HepG2 (cell line): ENCODE results near the gene SIK3. TPM values are rescaled to one million over a fixed set of nuclear protein-coding genes. Genes with fewer than 3 reads are reported as not detected.

ENCODE experiments used
- ARID2 ChIP-seq: sonication (generic); formaldehyde crosslinking; IDR thresholded peaks from 2 replicates; pipeline ENCODE4 v1.8.1; 2022; ENCODE audit warnings: mild to moderate bottlenecking, missing genetic modification reagents, borderline replicate concordance
- ARID3A ChIP-seq: IDR thresholded peaks from 2 replicates; pipeline ENCODE4 v1.6.1; 2012; ENCODE audit warnings: low read depth, low read length, improper control_type of control experiment
- BORCS8-MEF2B ChIP-seq: sonication (generic); formaldehyde crosslinking; IDR thresholded peaks from 2 replicates; pipeline ENCODE4 v1.8.0; 2022; ENCODE audit warnings: mild to moderate bottlenecking, missing genetic modification reagents
- ETV6 ChIP-seq: sonication (generic); formaldehyde crosslinking; conservative IDR thresholded peaks from 2 replicates; pipeline ENCODE4 v1.4.0; 2020; ENCODE audit warnings: missing genetic modification reagents
- HNF4A ChIP-seq: sonication (generic); formaldehyde crosslinking; IDR thresholded peaks from 2 replicates; pipeline ENCODE4 v1.4.0; 2020; ENCODE audit warnings: missing genetic modification reagents
- MEIS1 ChIP-seq: sonication (generic); formaldehyde crosslinking; IDR thresholded peaks from 2 replicates; pipeline ENCODE4 v1.9.0; 2021; ENCODE audit warnings: mild to moderate bottlenecking, missing genetic modification reagents, moderate library complexity, borderline replicate concordance
- MYPOP ChIP-seq: sonication (generic); formaldehyde crosslinking; IDR thresholded peaks from 2 replicates; pipeline ENCODE4 v1.8.1; 2023; ENCODE audit warnings: mild to moderate bottlenecking, moderate library complexity, missing genetic modification reagents
- TMF1 ChIP-seq: sonication (generic); formaldehyde crosslinking; IDR thresholded peaks from 2 replicates; pipeline ENCODE4 v1.8.1; 2022; ENCODE audit warnings: low read depth, missing genetic modification reagents
- ZNF17 ChIP-seq: sonication (generic); formaldehyde crosslinking; IDR thresholded peaks from 2 replicates; pipeline ENCODE4 v1.5.0; 2020; ENCODE audit warnings: mild to moderate bottlenecking, missing genetic modification reagents
- ZNF687 ChIP-seq: sonication (generic); formaldehyde crosslinking; IDR thresholded peaks from 2 replicates; pipeline ENCODE4 v1.5.1; 2020; ENCODE audit warnings: mild to moderate bottlenecking, missing genetic modification reagents, moderate library complexity
- ZSCAN22 ChIP-seq: sonication (generic); formaldehyde crosslinking; IDR thresholded peaks from 2 replicates; pipeline ENCODE4 v1.4.0; 2020; ENCODE audit warnings: mild to moderate bottlenecking, missing genetic modification reagents
- ZSCAN30 ChIP-seq: sonication (generic); formaldehyde crosslinking; IDR thresholded peaks from 2 replicates; pipeline ENCODE4 v1.5.0; 2020; ENCODE audit warnings: mild to moderate bottlenecking, missing genetic modification reagents
- ZZZ3 ChIP-seq: sonication (generic); formaldehyde crosslinking; IDR thresholded peaks from 2 replicates; pipeline ENCODE4 v1.4.0; 2020; ENCODE audit warnings: missing genetic modification reagents, mild to moderate bottlenecking, borderline replicate concordance
- polyA plus RNA-seq, 8 experiments: library from polyadenylated mRNA; depleted of rRNA in 3 of 8; stranded (reverse) in 7 of 8; unstranded in 1 of 8; fragments of >200 nt; fragmentation: Illumina TruSeq in 4 of 8; extraction: Trizol in 4 of 8; gene quantifications; 2 replicates each; pipeline versions ENCODE4 v1.2.1 to v1.2.3, GENCODE V29; 2011 to 2016; ENCODE audit warnings: low read depth in 4 of 8, missing spikeins in 1 of 8, mixed read lengths in 1 of 8; ENCODE audit not compliant: insufficient read depth in 1 of 8
- total RNA-seq, 5 experiments: library from RNA; depleted of rRNA; stranded (reverse); fragments of >200 nt; fragmentation: Illumina TruSeq; extraction: Trizol; gene quantifications; 2 replicates each; pipeline ENCODE4 v1.2.3, GENCODE V29; 2016; ENCODE audit warnings: low read depth in 1 of 5
- TF ChIP-seq, protein P1 (sequence below): sonication (generic); formaldehyde crosslinking; IDR thresholded peaks from 2 replicates; pipeline ENCODE4 v1.4.0; 2020; ENCODE audit warnings: missing genetic modification reagents; ENCODE audit errors: not compliant biosample characterization
- TF ChIP-seq, protein P2 (sequence below): sonication (generic); formaldehyde crosslinking; IDR thresholded peaks from 2 replicates; pipeline ENCODE4 v1.4.0; 2020; ENCODE audit warnings: missing genetic modification reagents

The SIK3 gene
- total and polyA plus RNA-seq, 2 of the 13 experiments (the other 11 are each of a cell fraction or from before 2014, with no cell fraction given) = 5.7 to 9.8 TPM

GRCh38 chr11:117144477-117145392 lies 46.5 kb upstream of the SIK3 start (continued):
- 0 out of 2 replicates have a peak, but pooled peaks have one; percentile 32 for TF ChIP-seq ARID3A
- TF ChIP-seq ETV6 (CRISPR knock-in tag) = 0 out of 2 replicates have a peak, but pooled peaks have one; percentile 5
- TF ChIP-seq BORCS8-MEF2B (CRISPR knock-in tag) = 0 out of 2 replicates have a peak, but pooled peaks have one; percentile 54
- 0 out of 2 replicates have a peak, but pooled peaks have one; percentile 7 for TF ChIP-seq ZSCAN22 (CRISPR knock-in tag)
- TF ChIP-seq, protein P1, sequence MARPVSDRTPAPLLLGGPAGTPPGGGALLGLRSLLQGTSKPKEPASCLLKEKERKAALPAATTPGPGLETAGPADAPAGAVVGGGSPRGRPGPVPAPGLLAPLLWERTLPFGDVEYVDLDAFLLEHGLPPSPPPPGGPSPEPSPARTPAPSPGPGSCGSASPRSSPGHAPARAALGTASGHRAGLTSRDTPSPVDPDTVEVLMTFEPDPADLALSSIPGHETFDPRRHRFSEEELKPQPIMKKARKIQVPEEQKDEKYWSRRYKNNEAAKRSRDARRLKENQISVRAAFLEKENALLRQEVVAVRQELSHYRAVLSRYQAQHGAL (CRISPR knock-in tag) = peak; percentile 34
- TF ChIP-seq ZZZ3 (CRISPR knock-in tag) = no peak
- TF ChIP-seq ARID2 (CRISPR knock-in tag) = peak; percentile 87
- TF ChIP-seq MEIS1 (CRISPR knock-in tag) = 0 out of 2 replicates have a peak, but pooled peaks have one; percentile 3
- no peak for TF ChIP-seq ZNF17 (CRISPR knock-in tag)
- TF ChIP-seq HNF4A = no peak
- peak; percentile 2; the same call in 1 of the 2 replicates for TF ChIP-seq ZNF687
- 0 out of 2 replicates have a peak, but pooled peaks have one; percentile 56 for TF ChIP-seq ZSCAN30
- TF ChIP-seq TMF1 = 0 out of 2 replicates have a peak, but pooled peaks have one; percentile 72
- TF ChIP-seq MYPOP (CRISPR knock-in tag) = no peak
- TF ChIP-seq, protein P2, sequence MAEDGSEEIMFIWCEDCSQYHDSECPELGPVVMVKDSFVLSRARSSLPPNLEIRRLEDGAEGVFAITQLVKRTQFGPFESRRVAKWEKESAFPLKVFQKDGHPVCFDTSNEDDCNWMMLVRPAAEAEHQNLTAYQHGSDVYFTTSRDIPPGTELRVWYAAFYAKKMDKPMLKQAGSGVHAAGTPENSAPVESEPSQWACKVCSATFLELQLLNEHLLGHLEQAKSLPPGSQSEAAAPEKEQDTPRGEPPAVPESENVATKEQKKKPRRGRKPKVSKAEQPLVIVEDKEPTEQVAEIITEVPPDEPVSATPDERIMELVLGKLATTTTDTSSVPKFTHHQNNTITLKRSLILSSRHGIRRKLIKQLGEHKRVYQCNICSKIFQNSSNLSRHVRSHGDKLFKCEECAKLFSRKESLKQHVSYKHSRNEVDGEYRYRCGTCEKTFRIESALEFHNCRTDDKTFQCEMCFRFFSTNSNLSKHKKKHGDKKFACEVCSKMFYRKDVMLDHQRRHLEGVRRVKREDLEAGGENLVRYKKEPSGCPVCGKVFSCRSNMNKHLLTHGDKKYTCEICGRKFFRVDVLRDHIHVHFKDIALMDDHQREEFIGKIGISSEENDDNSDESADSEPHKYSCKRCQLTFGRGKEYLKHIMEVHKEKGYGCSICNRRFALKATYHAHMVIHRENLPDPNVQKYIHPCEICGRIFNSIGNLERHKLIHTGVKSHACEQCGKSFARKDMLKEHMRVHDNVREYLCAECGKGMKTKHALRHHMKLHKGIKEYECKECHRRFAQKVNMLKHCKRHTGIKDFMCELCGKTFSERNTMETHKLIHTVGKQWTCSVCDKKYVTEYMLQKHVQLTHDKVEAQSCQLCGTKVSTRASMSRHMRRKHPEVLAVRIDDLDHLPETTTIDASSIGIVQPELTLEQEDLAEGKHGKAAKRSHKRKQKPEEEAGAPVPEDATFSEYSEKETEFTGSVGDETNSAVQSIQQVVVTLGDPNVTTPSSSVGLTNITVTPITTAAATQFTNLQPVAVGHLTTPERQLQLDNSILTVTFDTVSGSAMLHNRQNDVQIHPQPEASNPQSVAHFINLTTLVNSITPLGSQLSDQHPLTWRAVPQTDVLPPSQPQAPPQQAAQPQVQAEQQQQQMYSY (CRISPR knock-in tag) = peak; percentile 37
